SHP77 (cell line): ENCODE results near the gene ARF5.

ENCODE experiments used
- DNase-seq, 2 experiments: peaks; one replicate each; lab custom pipeline; 2025; lab: John Stamatoyannopoulos, UW

ARF5 gene

GRCh38 chr7:127635659-127636285 is 47.6 kb downstream of the ARF5 start:
- no peak for DNase-seq

- DNase-seq: no peak
Observed at GRCh38 chr7:127638197-127638596, 50.0 kb downstream of the ARF5 start.
